H9 (cell line): ENCODE results near the gene CTSE. TPM values are rescaled to one million over a fixed set of nuclear protein-coding genes. Genes with fewer than 3 reads are reported as not detected.
"Not testable (repeated sequence)": the region's sequence is repeated elsewhere in the genome, so short reads cannot be mapped to it uniquely, and the experiment has no call there.

Experiments used
- DNase-seq: peaks from one replicate; pipeline ENCODE4 v3.0.0-alpha.2; 2017
- H2AFZ ChIP-seq: one replicate; pipeline ENCODE4 v1.6.1; 2013; ENCODE audit warnings: mild to moderate bottlenecking, low read length, control low read depth, moderate library complexity
- H2AK5ac ChIP-seq: 2 replicates; pipeline ENCODE4 v1.6.1; 2013; ENCODE audit warnings: low read length, control low read depth, mixed read lengths; ENCODE audit not compliant: insufficient read length
- H2BK120ac ChIP-seq: one replicate; pipeline ENCODE4 v1.6.1; 2013; ENCODE audit warnings: low read depth, mild to moderate bottlenecking, low read length, control low read depth, inconsistent platforms; ENCODE audit not compliant: poor library complexity, severe bottlenecking
- H2BK12ac ChIP-seq: 2 replicates; pipeline ENCODE4 v1.6.1; 2013; ENCODE audit warnings: low read length, control low read depth, mixed read lengths, low read depth; ENCODE audit not compliant: insufficient read length
- H2BK15ac ChIP-seq: 2 replicates; pipeline ENCODE4 v1.6.1; 2013; ENCODE audit warnings: low read depth, low read length, control low read depth
- H2BK20ac ChIP-seq: one replicate; pipeline ENCODE4 v1.6.1; 2013; ENCODE audit warnings: low read depth, mild to moderate bottlenecking, low read length, control low read depth, inconsistent platforms; ENCODE audit not compliant: poor library complexity, severe bottlenecking
- H2BK5ac ChIP-seq: 2 replicates; pipeline ENCODE4 v1.6.1; 2013; ENCODE audit warnings: low read length, control low read depth, mixed read lengths; ENCODE audit not compliant: insufficient read length
- H3K14ac ChIP-seq: 2 replicates; pipeline ENCODE4 v1.6.1; 2013; ENCODE audit warnings: low read length, control low read depth; ENCODE audit not compliant: insufficient read depth
- H3K18ac ChIP-seq: 2 replicates; pipeline ENCODE4 v1.6.1; 2013; ENCODE audit warnings: low read depth, mild to moderate bottlenecking, mixed read lengths, low read length, control low read depth; ENCODE audit not compliant: insufficient read length
- H3K23ac ChIP-seq: 2 replicates; pipeline ENCODE4 v1.6.1; 2013; ENCODE audit warnings: low read length, control low read depth, mixed read lengths, low read depth; ENCODE audit not compliant: insufficient read length
- H3K23me2 ChIP-seq: 2 replicates; pipeline ENCODE4 v1.6.1; 2013; ENCODE audit warnings: low read depth, mild to moderate bottlenecking, mixed read lengths, low read length, control low read depth; ENCODE audit not compliant: insufficient read length, poor library complexity, severe bottlenecking
- H3K27ac ChIP-seq: 2 replicates; pipeline ENCODE4 v1.5.1; 2013; ENCODE audit warnings: low read length, control low read depth, mixed read lengths, low read depth; ENCODE audit not compliant: insufficient read length
- H3K27me3 ChIP-seq: 2 replicates; pipeline ENCODE4 v1.6.1; 2013; ENCODE audit warnings: low read length, control low read depth, inconsistent platforms; ENCODE audit not compliant: insufficient read depth
- H3K4ac ChIP-seq: 2 replicates; pipeline ENCODE4 v1.6.1; 2013; ENCODE audit warnings: low read depth, mild to moderate bottlenecking, control low read depth, inconsistent platforms, low read length, moderate library complexity
- H3K4me1 ChIP-seq: 2 replicates; pipeline ENCODE4 v1.6.1; 2013; ENCODE audit warnings: low read length, control low read depth, inconsistent platforms; ENCODE audit not compliant: insufficient read depth
- H3K4me2 ChIP-seq: 2 replicates; pipeline ENCODE4 v1.6.1; 2013; ENCODE audit warnings: low read length, control low read depth, mixed read lengths; ENCODE audit not compliant: insufficient read length, insufficient read depth
- H3K56ac ChIP-seq: 2 replicates; pipeline ENCODE4 v1.6.1; 2013; ENCODE audit warnings: low read depth, mild to moderate bottlenecking, mixed read lengths, low read length, control low read depth; ENCODE audit not compliant: insufficient read length
- H3K79me1 ChIP-seq: 2 replicates; pipeline ENCODE4 v1.6.1; 2013; ENCODE audit warnings: low read depth, mild to moderate bottlenecking, moderate library complexity, low read length, control low read depth, inconsistent platforms; ENCODE audit not compliant: insufficient read depth, poor library complexity, severe bottlenecking
- H3K79me2 ChIP-seq: 2 replicates; pipeline ENCODE4 v1.6.1; 2013; ENCODE audit warnings: low read length, control low read depth, inconsistent platforms; ENCODE audit not compliant: insufficient read depth
- H3K9ac ChIP-seq: 2 replicates; pipeline ENCODE4 v1.6.1; 2013; ENCODE audit warnings: low read length, control low read depth, mixed read lengths; ENCODE audit not compliant: insufficient read length; ENCODE audit errors: extremely low read depth
- H3K9me3 ChIP-seq: one replicate; pipeline ENCODE4 v1.6.1; 2013; ENCODE audit warnings: low read depth, low read length, inconsistent platforms; ENCODE audit not compliant: control insufficient read depth
- H3T11ph ChIP-seq: one replicate; pipeline ENCODE4 v1.6.1; 2013; ENCODE audit warnings: mild to moderate bottlenecking, low read length, control low read depth, inconsistent platforms
- H4K20me1 ChIP-seq: one replicate; pipeline ENCODE4 v1.6.1; 2013; ENCODE audit not compliant: control insufficient read depth, insufficient read length, insufficient read depth
- H4K5ac ChIP-seq: 2 replicates; pipeline ENCODE4 v1.6.1; 2013; ENCODE audit warnings: low read depth, mild to moderate bottlenecking, mixed read lengths, low read length, control low read depth; ENCODE audit not compliant: insufficient read length
- H4K8ac ChIP-seq: replicated peaks from 2 replicates; pipeline ENCODE4 v1.6.1; 2013; ENCODE audit warnings: low read length, control low read depth, mixed read lengths, low read depth; ENCODE audit not compliant: insufficient read length
- H4K91ac ChIP-seq: 2 replicates; pipeline ENCODE4 v1.6.1; 2013; ENCODE audit warnings: low read depth, mild to moderate bottlenecking, moderate library complexity, mixed read lengths, low read length, control low read depth; ENCODE audit not compliant: insufficient read length
- H3K27ac Mint-ChIP-seq, 3 experiments: 2 replicates in 2 of 3; 3 replicates in 1 of 3; pipeline ENCODE4 v1.8.0; 2020 to 2021; ENCODE audit warnings: mixed read lengths in 3 of 3, mild to moderate bottlenecking in 1 of 3, moderate library complexity in 1 of 3
- H3K27me3 Mint-ChIP-seq: 2 replicates; pipeline ENCODE4 v1.8.0; 2021; ENCODE audit warnings: low read depth, mild to moderate bottlenecking, moderate library complexity, mixed read lengths
- H3K36me3 Mint-ChIP-seq, 3 experiments: 2 replicates in 2 of 3; 3 replicates in 1 of 3; pipeline ENCODE4 v1.8.0; 2020 to 2021; ENCODE audit warnings: low read depth in 3 of 3, mixed read lengths in 3 of 3; ENCODE audit not compliant: insufficient read depth in 1 of 3
- H3K4me1 Mint-ChIP-seq, 2 experiments: 2 replicates each; pipeline ENCODE4 v1.8.0; 2020; ENCODE audit warnings: mixed read lengths in 2 of 2
- H3K4me3 Mint-ChIP-seq, 2 experiments: 2 replicates in 1 of 2; 3 replicates in 1 of 2; pipeline ENCODE4 v1.8.0; 2020 to 2021; ENCODE audit warnings: mild to moderate bottlenecking in 2 of 2, mixed read lengths in 2 of 2, moderate library complexity in 1 of 2
- H3K9me3 Mint-ChIP-seq, 2 experiments: 2 replicates in 1 of 2; 3 replicates in 1 of 2; pipeline ENCODE4 v1.8.0; 2020; ENCODE audit warnings: mild to moderate bottlenecking in 2 of 2, mixed read lengths in 2 of 2, moderate library complexity in 1 of 2
- WGBS: extraction: QIAGEN DNeasy Blood & Tissue Kit; methylation state at CpG from one replicate; pipeline ENCODE4 v1.1.7; 2013; ENCODE audit warnings: missing lambda C conversion rate, low lambda C conversion rate, mixed read lengths; ENCODE audit not compliant: insufficient read length; ENCODE audit errors: extremely low coverage; 5-methylcytosine and 5-hydroxymethylcytosine counted together
- total RNA-seq: library from RNA; stranded (reverse); gene quantifications from 2 replicates; pipeline ENCODE4 v1.2.1, GENCODE V29; 2021

CTSE gene
- total RNA-seq, 1 experiment from 2014 or later: not detected

- not testable (repeated sequence) for H4K8ac ChIP-seq, H2BK12ac ChIP-seq, H3K27ac Mint-ChIP-seq, DNase-seq, H4K5ac ChIP-seq, H3K36me3 Mint-ChIP-seq, H2AK5ac ChIP-seq, H3K56ac ChIP-seq, H3K4ac ChIP-seq, H3K4me2 ChIP-seq, H3K27me3 ChIP-seq, H3K14ac ChIP-seq, H3K79me1 ChIP-seq, H3K9me3 ChIP-seq, H3K4me3 Mint-ChIP-seq, H3K9me3 Mint-ChIP-seq, H2BK15ac ChIP-seq, H3K23ac ChIP-seq, H2BK5ac ChIP-seq, H4K20me1 ChIP-seq, H3K27me3 Mint-ChIP-seq, H2AFZ ChIP-seq, H3K18ac ChIP-seq, H4K91ac ChIP-seq, H3T11ph ChIP-seq, H3K23me2 ChIP-seq, H2BK120ac ChIP-seq, H2BK20ac ChIP-seq, H3K27ac ChIP-seq, H3K79me2 ChIP-seq, H3K9ac ChIP-seq, H3K4me1 ChIP-seq, H3K4me1 Mint-ChIP-seq
- no CpG with 5 or more reads among the region's 4 CpGs for WGBS
Observed at GRCh38 chr1:206053616-206054015, 29.9 kb upstream of the CTSE start.

- H3K23ac ChIP-seq, H2BK15ac ChIP-seq, H3K36me3 Mint-ChIP-seq, H2BK5ac ChIP-seq, H2BK20ac ChIP-seq, H3K79me1 ChIP-seq, H3T11ph ChIP-seq, H4K91ac ChIP-seq, H3K4me3 Mint-ChIP-seq, H3K9me3 Mint-ChIP-seq, H3K4ac ChIP-seq, H3K27me3 Mint-ChIP-seq, H2AFZ ChIP-seq, H3K18ac ChIP-seq, DNase-seq, H3K27ac Mint-ChIP-seq, H3K4me2 ChIP-seq, H3K23me2 ChIP-seq, H3K56ac ChIP-seq, H3K27me3 ChIP-seq, H4K8ac ChIP-seq, H3K79me2 ChIP-seq, H3K14ac ChIP-seq, H2BK12ac ChIP-seq, H3K27ac ChIP-seq, H2AK5ac ChIP-seq, H3K4me1 ChIP-seq, H3K4me1 Mint-ChIP-seq, H2BK120ac ChIP-seq, H3K9me3 ChIP-seq, H4K5ac ChIP-seq, H4K20me1 ChIP-seq, H3K9ac ChIP-seq: not testable (repeated sequence)
- WGBS: no CpG with 5 or more reads among the region's 17 CpGs
Observed at GRCh38 chr1:206052919-206053610, 29.4 kb upstream of the CTSE start, which contains the start of gene RHEX. RHEX (plus strand) TSS chr1:206053173; CDS start chr1:206097829, 44,656 bp downstream.
